ENCODE measurements around the gene FAM89B. TPM values are rescaled to one million over a fixed set of nuclear protein-coding genes. Genes with fewer than 3 reads are reported as not detected.
A peak's percentile ranks its signal among the peaks of the same experiment; 100 is the strongest.

Gene FAM89B
- total and polyA plus RNA-seq, 7 donors: 34.0 to 96.7 (median 63.3) TPM

DNA sequence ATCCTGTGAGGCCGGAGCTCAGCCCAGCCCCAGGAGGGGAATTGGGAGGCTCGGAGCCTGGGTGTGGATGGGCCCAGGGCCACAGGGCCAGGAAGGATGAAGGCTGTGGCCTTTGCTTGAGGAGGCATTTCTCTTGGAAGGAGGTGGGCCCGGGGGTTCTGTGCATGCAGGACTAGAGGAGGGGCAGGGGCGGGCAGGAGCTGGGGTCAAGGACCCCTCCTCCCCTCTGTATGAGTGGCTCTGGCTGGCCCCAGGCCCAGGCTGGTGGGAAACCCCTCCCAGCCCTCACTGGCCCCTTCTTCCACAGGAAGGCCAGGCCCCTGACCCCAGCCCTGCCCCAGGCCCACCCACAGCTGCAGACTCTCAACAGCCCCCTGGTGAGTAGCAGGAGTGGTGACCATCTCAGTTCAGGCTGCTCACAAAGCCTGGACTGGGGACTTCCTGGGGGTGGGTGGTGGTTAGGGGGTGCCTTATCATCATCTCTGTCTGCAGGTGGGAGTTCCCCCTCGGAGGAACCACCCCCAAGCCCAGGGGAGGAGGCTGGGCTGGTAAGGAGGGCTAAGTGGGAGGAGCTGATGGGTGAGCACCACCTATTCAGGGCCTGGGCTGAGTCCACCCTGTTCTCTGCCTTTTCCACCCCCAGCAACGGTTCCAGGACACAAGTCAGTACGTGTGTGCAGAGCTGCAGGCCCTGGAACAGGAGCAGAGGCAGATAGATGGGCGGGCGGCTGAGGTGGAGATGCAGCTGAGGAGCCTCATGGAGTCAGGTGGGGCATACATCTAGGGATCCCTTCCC is 17.3 kb downstream of the FAM89B start:
- TF ChIP-seq, protein P1, sequence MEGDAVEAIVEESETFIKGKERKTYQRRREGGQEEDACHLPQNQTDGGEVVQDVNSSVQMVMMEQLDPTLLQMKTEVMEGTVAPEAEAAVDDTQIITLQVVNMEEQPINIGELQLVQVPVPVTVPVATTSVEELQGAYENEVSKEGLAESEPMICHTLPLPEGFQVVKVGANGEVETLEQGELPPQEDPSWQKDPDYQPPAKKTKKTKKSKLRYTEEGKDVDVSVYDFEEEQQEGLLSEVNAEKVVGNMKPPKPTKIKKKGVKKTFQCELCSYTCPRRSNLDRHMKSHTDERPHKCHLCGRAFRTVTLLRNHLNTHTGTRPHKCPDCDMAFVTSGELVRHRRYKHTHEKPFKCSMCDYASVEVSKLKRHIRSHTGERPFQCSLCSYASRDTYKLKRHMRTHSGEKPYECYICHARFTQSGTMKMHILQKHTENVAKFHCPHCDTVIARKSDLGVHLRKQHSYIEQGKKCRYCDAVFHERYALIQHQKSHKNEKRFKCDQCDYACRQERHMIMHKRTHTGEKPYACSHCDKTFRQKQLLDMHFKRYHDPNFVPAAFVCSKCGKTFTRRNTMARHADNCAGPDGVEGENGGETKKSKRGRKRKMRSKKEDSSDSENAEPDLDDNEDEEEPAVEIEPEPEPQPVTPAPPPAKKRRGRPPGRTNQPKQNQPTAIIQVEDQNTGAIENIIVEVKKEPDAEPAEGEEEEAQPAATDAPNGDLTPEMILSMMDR (IDR thresholded peaks at IDR 0.05): no peak
- TF ChIP-seq EP300 (IDR thresholded peaks at IDR 0.05): no peak
- TF ChIP-seq POLR2AphosphoS5 (IDR thresholded peaks at IDR 0.05): no peak
- no peak for TF ChIP-seq POLR2A (IDR thresholded peaks at IDR 0.05)
- Histone ChIP-seq H3K4me3 (no peak overlapping the region), H3K4me1 (peaks cover 0 to 73% (median 62%) of the 10 kb centered on the region in 4 donors), H3K9me3 (no peaks in the 10 kb centered on the region), H3K27me3 (no peaks in the 10 kb centered on the region), H3K36me3 (peaks cover 10 to 65% (median 37%) of the 10 kb centered on the region in 4 donors), H3K27ac (peak overlapping the region; percentile 77 to 98 (median 82))
- 76 to 86% methylated on average over 9 of the region's 9 CpGs for WGBS, 2 donors
- DNase-seq: peak; percentile 66
- intact Hi-C loops (cut with DNase I): no loop called here

DNA sequence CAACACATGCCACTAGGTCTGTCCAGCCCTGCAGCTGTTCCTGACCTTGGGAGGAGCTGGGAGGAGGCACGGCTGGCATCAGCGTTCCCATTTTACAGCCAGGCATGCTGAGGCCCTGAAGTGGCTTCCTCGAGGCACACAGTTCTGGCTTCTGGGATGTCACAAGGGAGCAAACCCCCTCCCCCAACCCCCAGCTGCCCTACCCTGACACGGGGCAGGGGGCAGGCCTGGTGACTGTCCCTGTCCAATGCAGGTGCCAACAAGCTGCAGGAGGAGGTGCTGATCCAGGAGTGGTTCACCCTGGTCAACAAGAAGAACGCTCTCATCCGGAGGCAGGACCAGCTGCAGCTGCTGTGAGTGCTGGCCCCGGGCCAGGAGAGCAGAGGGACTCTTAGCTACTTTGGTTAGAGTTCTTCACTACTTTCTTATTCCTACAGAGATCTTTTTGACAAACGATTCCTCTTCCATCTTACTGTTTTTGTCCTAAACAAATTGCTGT is 18.0 kb downstream of the FAM89B start:
- intact Hi-C loops (cut with DNase I): no loop called here
- 56 to 67% methylated on average over 8 of the region's 8 CpGs for WGBS, 2 donors
- Histone ChIP-seq H3K4me3 (no peak overlapping the region), H3K36me3 (peaks cover 7 to 59% (median 34%) of the 10 kb centered on the region in 4 donors), H3K9me3 (no peaks in the 10 kb centered on the region), H3K27me3 (no peaks in the 10 kb centered on the region), H3K4me1 (peaks cover 0 to 70% (median 61%) of the 10 kb centered on the region in 4 donors), H3K27ac (peak overlapping the region in 3 of 4 donors; percentile 57 to 81 (median 77))
- TF ChIP-seq POLR2A (IDR thresholded peaks at IDR 0.05) (no peak), POLR2AphosphoS5 (IDR thresholded peaks at IDR 0.05) (peak in 1 of 4 donors; percentile 15)
- peak; percentile 84 for DNase-seq

DNA sequence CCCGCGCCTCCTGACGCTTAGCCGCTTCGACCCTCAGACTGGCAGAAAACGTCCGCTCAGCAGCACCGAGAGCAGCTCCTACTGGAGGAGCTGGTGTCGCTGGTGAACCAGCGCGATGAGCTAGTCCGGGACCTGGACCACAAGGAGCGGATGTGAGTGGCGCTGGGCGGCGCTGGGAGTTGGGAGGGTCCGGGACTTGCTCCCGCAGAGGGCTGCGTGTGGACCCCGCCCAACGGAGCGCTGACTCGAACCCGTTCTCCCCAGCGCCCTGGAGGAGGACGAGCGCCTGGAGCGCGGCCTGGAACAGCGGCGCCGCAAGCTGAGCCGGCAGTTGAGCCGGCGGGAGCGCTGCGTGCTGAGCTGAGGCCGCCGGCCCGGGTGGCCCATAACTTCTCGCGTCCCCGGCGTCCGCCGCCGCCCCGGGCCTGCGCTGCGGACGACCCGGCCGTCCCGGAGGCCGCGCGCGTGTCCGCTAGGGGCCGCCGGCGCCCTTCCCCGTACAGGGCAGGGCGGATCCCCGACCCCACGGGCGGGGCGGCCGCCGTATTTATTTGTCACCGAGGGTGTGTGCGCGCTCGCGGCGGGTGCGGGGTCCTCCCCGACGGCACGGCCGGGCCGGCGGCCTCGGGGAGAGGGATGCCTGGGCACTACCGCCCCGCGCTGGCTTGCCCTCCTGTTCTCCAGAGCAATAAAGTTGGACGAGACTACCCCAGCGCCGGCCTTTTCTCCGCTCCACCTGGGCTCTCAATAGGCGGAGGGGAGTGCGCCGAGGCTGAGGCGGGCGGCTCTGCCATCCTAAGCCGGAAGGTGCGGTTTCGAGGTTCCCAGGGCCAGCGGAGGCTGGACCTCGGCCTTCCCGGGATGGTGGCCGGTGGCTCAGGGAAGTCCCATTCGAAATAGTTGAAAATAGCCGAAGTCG is 19.9 kb downstream of the FAM89B start:
- Histone ChIP-seq H3K27me3 (no peaks in the 10 kb centered on the region), H3K9me3 (no peaks in the 10 kb centered on the region), H3K4me3 (peak overlapping the region in 1 of 4 donors; percentile 9), H3K36me3 (peaks cover 7 to 50% (median 30%) of the 10 kb centered on the region in 4 donors), H3K4me1 (peaks cover 0 to 54% (median 47%) of the 10 kb centered on the region in 4 donors), H3K27ac (peak overlapping the region; percentile 18 to 81 (median 53))
- WGBS, 2 donors: 19 to 57% methylated on average over 106 of the region's 106 CpGs
- intact Hi-C loops (cut with DNase I): loop anchor here (2.0 kb wide), 1 partner anchor 15 kb away; the partner anchor contains the start of gene EHBP1L1
- no peak for TF ChIP-seq POLR2A (IDR thresholded peaks at IDR 0.05)
- peak; percentile 15 to 20 (median 18) for TF ChIP-seq POLR2AphosphoS5 (IDR thresholded peaks at IDR 0.05)
- TF ChIP-seq EP300 (IDR thresholded peaks at IDR 0.05): no peak
- TF ChIP-seq, protein P1 (IDR thresholded peaks at IDR 0.05): no peak
- DNase-seq: peak; percentile 76

DNA sequence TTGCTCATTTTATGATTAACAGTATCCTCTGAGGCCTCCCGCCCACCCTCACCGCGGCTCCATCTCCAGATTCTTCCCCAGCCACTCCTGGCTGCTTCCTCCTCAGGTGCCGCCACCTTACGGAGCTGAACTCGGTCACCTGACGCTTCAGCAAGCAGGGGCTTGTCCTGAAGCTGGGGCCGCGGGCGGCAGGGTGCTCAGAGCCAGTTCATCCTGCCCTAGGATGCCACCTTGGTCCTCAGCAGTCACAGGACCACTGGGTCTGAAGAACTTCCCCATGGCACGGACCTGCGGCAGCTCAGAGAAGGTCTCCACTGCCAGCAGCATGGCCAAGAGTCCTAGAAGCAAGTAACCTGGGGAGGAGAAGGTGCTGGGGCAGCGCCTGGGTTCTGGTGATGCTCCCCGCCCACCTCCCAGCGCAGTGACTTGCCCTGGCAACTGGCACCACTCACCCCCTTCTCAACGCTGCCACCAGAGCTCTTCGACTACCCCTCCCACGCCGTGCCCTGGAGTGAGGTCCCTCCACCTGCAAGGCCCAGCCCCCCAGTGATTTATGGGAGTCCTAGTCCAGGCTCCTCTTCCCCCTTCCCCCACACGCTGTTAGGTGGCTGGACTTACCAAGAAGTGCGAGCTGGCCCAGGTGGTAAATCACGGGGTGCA is 20.6 kb downstream of the FAM89B start:
- Histone ChIP-seq H3K4me3 (no peak overlapping the region), H3K27ac (peak overlapping the region; percentile 32 to 81 (median 53))

More for the DNA sequence above, 20.6 kb downstream of the FAM89B start:
- H3K27me3 ChIP-seq: no peaks in the 10 kb centered on the region
- DNase-seq: no peak
- H3K4me1 ChIP-seq: peaks cover 0 to 46% (median 39%) of the 10 kb centered on the region in 4 donors
- 64 to 83% methylated on average over 22 of the region's 22 CpGs for WGBS, 2 donors
- H3K9me3 ChIP-seq: no peaks in the 10 kb centered on the region
- TF ChIP-seq POLR2A (IDR thresholded peaks at IDR 0.05) (no peak), POLR2AphosphoS5 (IDR thresholded peaks at IDR 0.05) (no peak), EP300 (IDR thresholded peaks at IDR 0.05) (no peak)
- TF ChIP-seq, protein P1 (IDR thresholded peaks at IDR 0.05): no peak
- peaks cover 12 to 56% (median 36%) of the 10 kb centered on the region in 4 donors for H3K36me3 ChIP-seq
- intact Hi-C loops (cut with DNase I): loop anchor here (1.0 to 2.0 kb wide), 2 partner anchors 16 to 53 kb away; partner anchors contain the start of gene EHBP1L1

Measured in sigmoid colon (tissue), 7 donors.